ENCODE results near the gene CHAF1A. TPM values are rescaled to one million over a fixed set of nuclear protein-coding genes. Genes with fewer than 3 reads are reported as not detected.

The CHAF1A gene
- total RNA-seq, 1 experiment from 2014 or later = 55.8 TPM

- DNase-seq (ENCODE audit: low read depth) = peak; percentile 19
Measured at GRCh38 chr19:4403005-4403761, 743 bp downstream of the CHAF1A start.

- no peak for DNase-seq (ENCODE audit: low read depth)
Measured at GRCh38 chr19:4405977-4406376, 3.5 kb downstream of the CHAF1A start.

GRCh38 chr19:4406626-4407025 lies 4.2 kb downstream of the CHAF1A start:
- no peak for DNase-seq (ENCODE audit: low read depth)

- no peak for DNase-seq (ENCODE audit: low read depth)
Measured at GRCh38 chr19:4409123-4409933, 6.9 kb downstream of the CHAF1A start.

- DNase-seq (ENCODE audit: low read depth) = no peak
Measured at GRCh38 chr19:4413588-4413987, 11.1 kb downstream of the CHAF1A start.

- DNase-seq (ENCODE audit: low read depth) = peak; percentile 29
Measured at GRCh38 chr19:4414144-4414799, 11.8 kb downstream of the CHAF1A start.

- no peak for DNase-seq (ENCODE audit: low read depth)
Measured at GRCh38 chr19:4414800-4415321, 12.4 kb downstream of the CHAF1A start.

GRCh38 chr19:4415352-4415751 lies 12.9 kb downstream of the CHAF1A start:
- no peak for DNase-seq (ENCODE audit: low read depth)

GRCh38 chr19:4416268-4416667 lies 13.8 kb downstream of the CHAF1A start:
- no peak for DNase-seq (ENCODE audit: low read depth)

- DNase-seq (ENCODE audit: low read depth) = no peak
Measured at GRCh38 chr19:4423416-4424126, 21.1 kb downstream of the CHAF1A start.

- DNase-seq (ENCODE audit: low read depth) = peak; percentile 51
Measured at GRCh38 chr19:4425537-4425936, 23.1 kb downstream of the CHAF1A start.

GRCh38 chr19:4428326-4428975 lies 26.0 kb downstream of the CHAF1A start:
- no peak for DNase-seq (ENCODE audit: low read depth)

- DNase-seq (ENCODE audit: low read depth) = no peak
Measured at GRCh38 chr19:4429256-4429655, 26.8 kb downstream of the CHAF1A start.

GRCh38 chr19:4429771-4430171 lies 27.3 kb downstream of the CHAF1A start:
- DNase-seq (ENCODE audit: low read depth) = no peak

- DNase-seq (ENCODE audit: low read depth) = no peak
Measured at GRCh38 chr19:4430760-4431159, 28.3 kb downstream of the CHAF1A start.

GRCh38 chr19:4431296-4431695 lies 28.9 kb downstream of the CHAF1A start:
- DNase-seq (ENCODE audit: low read depth) = no peak

GRCh38 chr19:4431808-4432674 lies 29.6 kb downstream of the CHAF1A start:
- DNase-seq (ENCODE audit: low read depth) = no peak

- no peak for DNase-seq (ENCODE audit: low read depth)
Measured at GRCh38 chr19:4432918-4433506, 30.6 kb downstream of the CHAF1A start.

- DNase-seq (ENCODE audit: low read depth) = no peak
Measured at GRCh38 chr19:4434391-4434790, 32.0 kb downstream of the CHAF1A start.

GRCh38 chr19:4436231-4436630 lies 33.8 kb downstream of the CHAF1A start:
- no peak for DNase-seq (ENCODE audit: low read depth)
